Endothelial cell of umbilical vein (primary cell): ENCODE measurements around the gene SESN1.

Experiments
- EZH2 ChIP-seq: IDR thresholded peaks from 2 replicates; pipeline ENCODE4 v1.6.1; 2012; ENCODE audit warnings: borderline replicate concordance, low read depth, mild to moderate bottlenecking, moderate library complexity, low read length, inconsistent platforms; ENCODE audit not compliant: severe bottlenecking
- JUN ChIP-seq: IDR thresholded peaks from 2 replicates; pipeline ENCODE4 v1.6.1; 2011; ENCODE audit warnings: borderline replicate concordance, low read depth; ENCODE audit not compliant: insufficient read length, insufficient read depth
- MYC ChIP-seq: IDR thresholded peaks from one replicate; pipeline ENCODE4 v1.6.1; 2011; ENCODE audit warnings: mild to moderate bottlenecking, low read depth, low read length
- POLR2A ChIP-seq: IDR thresholded peaks from 2 replicates; pipeline ENCODE4 v1.6.1; 2012; ENCODE audit warnings: low read depth, mild to moderate bottlenecking, control low read depth, low read length
- POLR2AphosphoS5 ChIP-seq: IDR thresholded peaks from 2 replicates; pipeline ENCODE4 v1.6.1; 2012; ENCODE audit warnings: low read depth, mild to moderate bottlenecking, control low read depth, low read length, moderate library complexity; ENCODE audit not compliant: insufficient read depth
- TF ChIP-seq, protein P1 (sequence below), 2 donors: IDR thresholded peaks; 1 replicate in 1 of 2; 2 replicates in 1 of 2; pipeline ENCODE4 v1.5.1; 2011; ENCODE audit warnings: low read length in 2 of 2, mild to moderate bottlenecking in 2 of 2, moderate library complexity in 2 of 2, control low read depth in 1 of 2, inconsistent platforms in 1 of 2, low read depth in 1 of 2; ENCODE audit not compliant: insufficient read depth in 1 of 2; ENCODE audit errors: extremely low read depth in 1 of 2
- TF ChIP-seq, protein P2 (sequence below): IDR thresholded peaks from 2 replicates; pipeline ENCODE4 v1.6.1; 2011; ENCODE audit not compliant: insufficient read depth, insufficient read length

DNA sequence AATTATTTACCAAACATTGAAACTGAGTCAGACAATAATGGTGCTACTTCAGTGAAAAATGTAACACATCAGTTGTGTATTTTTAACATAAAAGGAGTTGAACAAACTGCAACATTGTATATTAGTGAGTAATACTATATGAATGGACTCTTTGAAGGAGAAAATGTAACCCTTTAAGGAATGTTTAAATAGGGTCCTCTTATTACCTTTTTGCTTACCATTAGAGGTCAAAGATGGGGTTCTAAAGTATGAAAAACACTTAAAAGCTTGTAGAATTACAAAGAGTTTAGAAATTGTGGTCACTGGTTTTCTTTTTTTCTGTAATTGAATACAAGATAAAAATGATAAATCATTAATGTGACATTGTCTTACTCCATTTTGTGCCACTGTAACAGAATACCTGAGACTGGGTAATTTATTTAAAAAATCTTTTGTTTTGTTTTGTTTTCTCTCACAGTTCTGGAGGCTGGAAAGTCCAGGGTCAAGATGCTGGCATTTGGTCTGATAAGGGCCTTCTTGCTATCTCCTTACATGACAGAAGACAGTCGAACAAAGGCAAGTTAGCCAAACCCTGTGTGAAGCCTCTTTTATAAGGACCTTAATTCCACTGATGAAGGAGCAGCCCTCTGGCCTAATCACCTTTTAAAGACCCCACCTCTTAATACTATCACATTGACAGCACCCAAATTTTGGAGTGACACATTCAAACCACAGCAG, 43.2 kb downstream of the SESN1 start:
- TF ChIP-seq, protein P1, sequence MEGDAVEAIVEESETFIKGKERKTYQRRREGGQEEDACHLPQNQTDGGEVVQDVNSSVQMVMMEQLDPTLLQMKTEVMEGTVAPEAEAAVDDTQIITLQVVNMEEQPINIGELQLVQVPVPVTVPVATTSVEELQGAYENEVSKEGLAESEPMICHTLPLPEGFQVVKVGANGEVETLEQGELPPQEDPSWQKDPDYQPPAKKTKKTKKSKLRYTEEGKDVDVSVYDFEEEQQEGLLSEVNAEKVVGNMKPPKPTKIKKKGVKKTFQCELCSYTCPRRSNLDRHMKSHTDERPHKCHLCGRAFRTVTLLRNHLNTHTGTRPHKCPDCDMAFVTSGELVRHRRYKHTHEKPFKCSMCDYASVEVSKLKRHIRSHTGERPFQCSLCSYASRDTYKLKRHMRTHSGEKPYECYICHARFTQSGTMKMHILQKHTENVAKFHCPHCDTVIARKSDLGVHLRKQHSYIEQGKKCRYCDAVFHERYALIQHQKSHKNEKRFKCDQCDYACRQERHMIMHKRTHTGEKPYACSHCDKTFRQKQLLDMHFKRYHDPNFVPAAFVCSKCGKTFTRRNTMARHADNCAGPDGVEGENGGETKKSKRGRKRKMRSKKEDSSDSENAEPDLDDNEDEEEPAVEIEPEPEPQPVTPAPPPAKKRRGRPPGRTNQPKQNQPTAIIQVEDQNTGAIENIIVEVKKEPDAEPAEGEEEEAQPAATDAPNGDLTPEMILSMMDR (IDR thresholded peaks at IDR 0.05; ENCODE audit: extremely low read depth in 1 of 2, insufficient read depth in 1 of 2, low read depth in 1 of 2, low read length in 2 of 2): no peak
- TF ChIP-seq POLR2A (no peak), EZH2 (no peak), POLR2AphosphoS5 (no peak), JUN (no peak), MYC (no peak)
- TF ChIP-seq, protein P2, sequence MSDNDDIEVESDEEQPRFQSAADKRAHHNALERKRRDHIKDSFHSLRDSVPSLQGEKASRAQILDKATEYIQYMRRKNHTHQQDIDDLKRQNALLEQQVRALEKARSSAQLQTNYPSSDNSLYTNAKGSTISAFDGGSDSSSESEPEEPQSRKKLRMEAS: no peak
